GM18907 (cell line): Measurements from ENCODE around the gene OR5D14.

Source experiments
- ATAC-seq: cut with Tn5 transposase; IDR thresholded peaks from one replicate; pipeline ENCODE4 v1.9.1; 2021; ENCODE audit warnings: mild to moderate bottlenecking, moderate library complexity; ENCODE audit not compliant: unreplicated experiment

OR5D14 gene

GRCh38 chr11:55795256-55795655 is at the start of gene OR5D14:
Gene OR5D14 (plus strand): TSS chr11:55795556. CDS start chr11:55795556, 0 bp downstream.
- no peak for ATAC-seq

GRCh38 chr11:55773138-55773537 is 22.2 kb upstream of the OR5D14 start, which contains the start of gene OR5D13:
Gene OR5D13 (plus strand): TSS chr11:55773438. CDS start chr11:55773438, 0 bp downstream.
- ATAC-seq, result no peak

GRCh38 chr11:55791606-55792005 is 3.8 kb upstream of the OR5D14 start:
- no peak for ATAC-seq

GRCh38 chr11:55793321-55793720 is 2.0 kb upstream of the OR5D14 start:
- no peak for ATAC-seq

- ATAC-seq, result no peak
Measured at GRCh38 chr11:55806248-55806647, 10.9 kb downstream of the OR5D14 start.

- no peak for ATAC-seq
Measured at GRCh38 chr11:55811067-55811466, 15.7 kb downstream of the OR5D14 start, which contains the start of gene OR5L1. Gene OR5L1 (plus strand): TSS chr11:55811367. CDS start chr11:55811467, 100 bp downstream.

GRCh38 chr11:55819330-55819729 is 24.0 kb downstream of the OR5D14 start, which contains the start of gene OR5D18:
Gene OR5D18 (plus strand): TSS chr11:55819630. CDS start chr11:55819630, 0 bp downstream.
- ATAC-seq, result no peak

- ATAC-seq, result no peak
Measured at GRCh38 chr11:55826919-55827318, 31.6 kb downstream of the OR5D14 start, which contains the start of gene OR5L2. Gene OR5L2 (plus strand): TSS chr11:55827219. CDS start chr11:55827219, 0 bp downstream.

GRCh38 chr11:55838452-55838851 is 43.1 kb downstream of the OR5D14 start, which contains the start of gene OR5D16:
Gene OR5D16 (plus strand): TSS chr11:55838752. CDS start chr11:55838752, 0 bp downstream.
- no peak for ATAC-seq
